Panc1 (cell line): ENCODE data around the gene PTTG1IP. TPM values are rescaled to one million over a fixed set of nuclear protein-coding genes. Genes with fewer than 3 reads are reported as not detected.

Experiments used
- ATAC-seq: fragments of 200-7000 bp; cut with Tn5 transposase; 2 replicates; pipeline ENCODE4 v1.9.1; 2020; ENCODE audit warnings: mild to moderate bottlenecking, moderate library complexity
- BruUV-seq: library from RNA; stranded (reverse); fragments of 400-500 nt; replicated peaks from 2 replicates; lab custom pipeline; 2021; lab: Mats Ljungman, UMichigan
- CTCF ChIA-PET: fragments of 300-600 bp; sonication (Branson Sonifier 250); formaldehyde crosslinking; loops from one replicate; lab custom pipeline; 2022; ENCODE audit warnings: antibody characterized with exemption; lab: Charles Lee
- POLR2A ChIA-PET: fragments of 300-600 bp; sonication (Branson Sonifier 250); formaldehyde crosslinking; loops from one replicate; lab custom pipeline; 2022; ENCODE audit warnings: antibody characterized with exemption; lab: Charles Lee
- DNase-seq: peaks from one replicate; pipeline ENCODE4 v3.0.0-alpha.2; 2010; ENCODE audit warnings: low read depth, low spot score
- H3K27ac ChIP-seq: 2 replicates; pipeline ENCODE4 v1.5.1; 2011; ENCODE audit warnings: mild to moderate bottlenecking, low read length, inconsistent platforms
- H3K27me3 ChIP-seq: fragments of 200-500 bp; sonication (Bioruptor generic); 2 replicates; pipeline ENCODE4 v1.6.0; 2014; ENCODE audit warnings: low read length, inconsistent platforms; ENCODE audit not compliant: control insufficient read depth, insufficient read depth
- H3K36me3 ChIP-seq: fragments of 200-500 bp; sonication (Bioruptor generic); 2 replicates; pipeline ENCODE4 v1.5.1; 2014; ENCODE audit warnings: inconsistent platforms, mild to moderate bottlenecking, low read length, moderate library complexity; ENCODE audit not compliant: control insufficient read depth, insufficient read depth
- H3K4me1 ChIP-seq: 2 replicates; pipeline ENCODE4 v1.5.1; 2011; ENCODE audit warnings: inconsistent platforms, mild to moderate bottlenecking, low read length, moderate library complexity; ENCODE audit not compliant: control insufficient read depth, insufficient read depth
- H3K4me3 ChIP-seq, 2 experiments: 2 replicates each; pipeline ENCODE4 v1.5.1; 2011 to 2012; ENCODE audit warnings: low read depth in 2 of 2, low read length in 2 of 2, mild to moderate bottlenecking in 2 of 2, inconsistent platforms in 1 of 2, moderate library complexity in 1 of 2
- H3K9me3 ChIP-seq: fragments of 200-500 bp; sonication (Bioruptor generic); 2 replicates; pipeline ENCODE4 v1.5.1; 2014; ENCODE audit warnings: low read depth, mild to moderate bottlenecking, inconsistent platforms, low read length, moderate library complexity; ENCODE audit not compliant: control insufficient read depth, insufficient read depth
- CTCF ChIP-seq: fragments of 450-650 bp; IDR thresholded peaks from 2 replicates; pipeline ENCODE4 v1.5.1; 2017; ENCODE audit warnings: mild to moderate bottlenecking
- POLR2AphosphoS5 ChIP-seq: IDR thresholded peaks from 2 replicates; pipeline ENCODE4 v1.6.1; 2012; ENCODE audit warnings: mild to moderate bottlenecking, low read depth, low read length, moderate library complexity
- REST ChIP-seq, 2 experiments: IDR thresholded peaks; 2 replicates each; pipeline ENCODE4 v1.6.1; 2011 to 2012; ENCODE audit warnings: low read depth in 2 of 2, control low read depth in 1 of 2, low read length in 1 of 2, mild to moderate bottlenecking in 1 of 2, moderate library complexity in 1 of 2; ENCODE audit not compliant: insufficient read depth in 1 of 2
- SIN3A ChIP-seq: IDR thresholded peaks from 2 replicates; pipeline ENCODE4 v1.6.1; 2012; ENCODE audit warnings: low read depth, mild to moderate bottlenecking, low read length, moderate library complexity, borderline replicate concordance; ENCODE audit not compliant: insufficient read depth
- TCF7L2 ChIP-seq: IDR thresholded peaks from 2 replicates; pipeline ENCODE4 v1.6.1; 2011; ENCODE audit warnings: mild to moderate bottlenecking, low read depth, low read length, inconsistent platforms
- in situ Hi-C: cut with HindIII; loops from 2 replicates; pipeline ENCODE4 v1.10.0; 2016; ENCODE audit warnings: low sequenced_read_pairs, low pct_unique_long_range_greater_than_20kb
- intact Hi-C: fragments of 100-400 bp; cut with micrococcal nuclease; formaldehyde crosslinking; loops from one replicate; pipeline ENCODE4 v1.10.0; 2022; ENCODE audit not compliant: unreplicated experiment
- total RNA-seq: library from RNA; stranded (reverse); gene quantifications from one replicate; pipeline ENCODE4 v1.2.1, GENCODE V29; 2021; ENCODE audit not compliant: unreplicated experiment

PTTG1IP gene
- total RNA-seq, 1 experiment from 2014 or later, result 226 TPM

- DNase-seq (no peak), ATAC-seq (no peak)
- H3K27ac ChIP-seq, result no peak overlapping the region
- H3K4me3 ChIP-seq, result no peak overlapping the region
- intact Hi-C loops, result no loop called here
- no TSS peak for BruUV-seq
- no peaks in the 10 kb centered on the region for H3K4me1 ChIP-seq
- no peaks in the 10 kb centered on the region for H3K36me3 ChIP-seq
- H3K9me3 ChIP-seq, result no peaks in the 10 kb centered on the region
- no peaks in the 10 kb centered on the region for H3K27me3 ChIP-seq
- in situ Hi-C loops, result no loop called here
- CTCF ChIA-PET, result no interaction called here
- no peak for TF ChIP-seq TCF7L2
- no peak for TF ChIP-seq SIN3A
- no peak for TF ChIP-seq POLR2AphosphoS5
- TF ChIP-seq CTCF, result no peak
- TF ChIP-seq REST (IDR thresholded peaks at IDR 0.05; ENCODE audit: insufficient read depth in 1 of 2, low read depth in 2 of 2, low read length in 1 of 2), result no peak
- POLR2A ChIA-PET, result no interaction called here
Observed at GRCh38 chr21:44903050-44903685, 29.7 kb upstream of the PTTG1IP start.

- POLR2A ChIA-PET, result no interaction called here
- in situ Hi-C loops, result no loop called here
Observed at GRCh38 chr21:44902268-44903049, 29.0 kb upstream of the PTTG1IP start.

More at GRCh38 chr21:44902268-44903049, 29.0 kb upstream of the PTTG1IP start:
- no TSS peak for BruUV-seq
- DNase-seq (no peak), ATAC-seq (no peak)
- Histone ChIP-seq H3K9me3 (no peaks in the 10 kb centered on the region), H3K4me3 (no peak overlapping the region), H3K27me3 (no peaks in the 10 kb centered on the region), H3K36me3 (no peaks in the 10 kb centered on the region), H3K27ac (no peak overlapping the region), H3K4me1 (no peaks in the 10 kb centered on the region)
- CTCF ChIA-PET, result no interaction called here
- intact Hi-C loops, result no loop called here
- no peak for TF ChIP-seq SIN3A
- no peak for TF ChIP-seq POLR2AphosphoS5
- no peak for TF ChIP-seq REST (IDR thresholded peaks at IDR 0.05; ENCODE audit: insufficient read depth in 1 of 2, low read depth in 2 of 2, low read length in 1 of 2)
- no peak for TF ChIP-seq TCF7L2
- no peak for TF ChIP-seq CTCF
